HG03521 (cell line): ENCODE measurements around the gene AP1M2.
"Not testable (repeated sequence)": the region's sequence is repeated elsewhere in the genome, so short reads cannot be mapped to it uniquely, and the experiment has no call there.

Source experiments
- ATAC-seq: cut with Tn5 transposase; IDR thresholded peaks from one replicate; pipeline ENCODE4 v1.9.1; 2021; ENCODE audit warnings: mild to moderate bottlenecking, moderate library complexity; ENCODE audit not compliant: unreplicated experiment

Gene AP1M2

DNA sequence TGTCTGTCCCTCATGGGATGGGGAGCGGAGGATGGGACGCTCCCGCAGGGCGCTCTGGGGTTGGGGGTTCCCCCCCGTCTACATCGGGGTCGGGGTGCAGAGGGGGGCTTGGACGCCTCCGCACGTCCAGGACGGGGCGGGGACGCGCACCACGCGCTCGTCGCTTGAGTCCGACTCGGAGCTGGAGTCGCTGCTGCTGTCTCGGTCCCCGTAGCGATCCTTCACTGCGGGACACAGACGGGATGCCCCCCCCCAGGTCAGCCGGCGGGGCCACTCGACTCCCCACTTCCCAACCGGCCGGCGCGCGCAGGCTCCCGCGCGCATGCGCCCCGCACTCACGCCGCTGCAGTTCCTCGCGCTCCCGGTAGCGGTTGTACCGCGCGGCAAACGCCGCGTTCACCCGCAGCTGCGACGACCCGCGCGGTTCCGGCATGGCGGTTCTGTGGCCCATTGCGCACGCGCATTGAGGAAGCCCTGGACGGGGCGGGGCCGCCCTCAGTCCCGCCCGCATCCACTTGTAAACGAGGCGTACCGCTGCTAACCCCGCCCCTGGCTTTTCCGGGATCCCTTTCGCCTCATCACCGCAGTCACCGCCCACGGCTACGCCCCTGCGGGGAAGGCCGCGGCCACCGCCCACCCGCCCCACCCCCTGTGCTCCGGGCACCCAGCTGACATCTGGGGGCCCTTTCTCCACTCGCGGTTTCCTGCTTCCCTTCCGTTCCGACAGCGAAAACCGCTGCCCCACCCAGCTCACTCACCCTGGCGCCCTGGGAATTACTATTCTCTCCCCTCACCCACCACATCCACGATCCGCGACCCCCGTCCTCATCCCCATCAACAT lies 21.3 kb downstream of the AP1M2 start, which contains the start of gene KRI1:
Gene KRI1, minus strand, starts transcription at position 444 of the 841 bp plus-strand sequence. Its CDS starts 11 bp downstream, at position 433.
- peak; percentile 45 for ATAC-seq

DNA sequence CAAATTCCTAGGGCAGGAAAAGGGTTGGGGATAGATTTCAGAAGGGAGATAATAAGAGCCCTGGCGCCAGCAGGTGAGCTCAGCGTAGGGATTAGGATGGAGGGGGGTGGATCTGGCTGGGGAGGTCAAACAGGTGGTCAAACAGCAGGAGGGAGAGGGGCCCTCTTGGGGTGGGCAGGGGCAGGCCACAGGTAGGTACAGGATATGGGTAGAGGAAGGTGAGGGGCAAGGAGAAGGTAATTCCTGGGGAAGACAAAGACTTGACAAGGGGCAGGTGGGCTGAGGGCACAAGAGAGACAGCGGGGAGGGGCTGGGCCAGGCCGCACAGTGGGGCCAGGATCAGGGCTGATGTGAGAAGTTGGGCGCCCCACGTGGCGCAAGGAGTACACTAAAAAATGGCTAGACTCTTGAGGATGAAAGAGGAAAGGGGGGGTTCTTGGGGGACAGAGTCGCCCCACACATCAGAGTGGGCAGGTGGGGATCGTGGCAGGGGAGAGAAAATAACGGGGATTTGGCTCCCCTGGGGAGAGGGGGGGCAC lies 22.0 kb downstream of the AP1M2 start:
- ATAC-seq = no peak

DNA sequence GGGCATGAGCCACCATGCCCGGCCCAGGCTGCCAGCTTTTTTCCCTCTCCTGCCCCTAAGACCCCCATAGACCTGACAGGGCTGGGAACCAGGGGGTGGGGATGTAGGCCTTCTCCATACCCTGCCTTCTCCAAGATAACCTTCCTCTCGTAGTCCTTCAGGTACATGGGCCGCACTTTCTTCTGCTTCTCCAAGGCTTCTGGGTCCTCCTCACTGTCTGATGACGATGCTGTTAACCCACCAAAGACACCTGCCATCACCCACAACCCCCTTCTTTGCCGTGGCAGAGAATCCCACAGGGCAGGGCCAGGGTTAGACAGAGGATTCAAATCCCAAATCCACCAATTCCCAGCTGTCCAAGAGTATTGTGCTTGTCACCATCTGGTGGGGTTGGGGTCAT lies 24.5 kb downstream of the AP1M2 start:
- ATAC-seq = no peak

DNA sequence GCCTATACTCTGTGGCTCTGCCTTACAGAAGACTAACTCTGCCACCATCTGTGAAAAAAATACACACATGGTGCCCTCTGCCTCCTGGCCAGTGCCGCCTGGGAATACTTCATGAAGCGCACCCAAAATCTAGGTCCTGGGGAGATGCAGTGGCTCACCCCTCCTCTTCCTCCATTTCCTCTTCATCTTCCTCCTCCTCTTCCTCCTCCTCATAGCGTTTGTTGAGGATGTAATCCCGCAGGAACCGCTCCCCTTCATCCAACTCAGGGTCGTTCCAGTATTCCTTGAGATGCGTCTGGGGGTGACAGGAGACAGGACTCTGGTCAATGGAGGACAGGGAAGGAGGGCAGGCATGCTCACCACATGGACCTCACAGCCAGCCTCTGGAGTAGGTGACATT lies 27.0 kb downstream of the AP1M2 start:
- ATAC-seq = no peak

DNA sequence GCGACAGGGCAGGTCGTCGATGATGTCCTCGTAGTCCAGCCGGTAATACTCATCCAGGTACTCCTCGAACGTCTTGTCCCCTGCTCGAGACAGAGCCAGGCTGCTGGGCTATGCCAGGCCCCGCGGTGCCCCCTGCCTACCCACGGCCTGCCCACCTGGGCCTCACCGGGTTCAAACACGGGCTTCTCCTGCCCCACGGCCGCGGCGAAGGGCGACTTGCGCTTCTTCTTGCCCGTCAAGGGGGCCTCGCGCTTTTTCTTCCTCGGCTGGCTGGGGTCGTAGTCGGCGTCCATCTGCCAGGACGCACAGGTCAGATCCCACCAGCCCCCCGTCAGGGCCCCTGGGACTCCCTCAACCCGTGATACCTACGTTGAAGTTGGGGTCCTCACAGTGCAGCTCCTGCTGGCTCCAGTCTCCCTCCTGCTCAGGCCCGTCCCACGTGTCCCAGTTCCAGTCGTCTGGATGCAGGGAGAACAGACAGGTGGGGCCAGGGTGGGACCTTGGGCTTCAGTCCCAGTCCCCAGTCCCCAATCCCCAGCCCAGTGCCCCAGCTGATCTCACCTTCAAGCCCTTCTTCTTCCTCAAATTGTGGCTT lies 29.4 kb downstream of the AP1M2 start:
- no peak for ATAC-seq

DNA sequence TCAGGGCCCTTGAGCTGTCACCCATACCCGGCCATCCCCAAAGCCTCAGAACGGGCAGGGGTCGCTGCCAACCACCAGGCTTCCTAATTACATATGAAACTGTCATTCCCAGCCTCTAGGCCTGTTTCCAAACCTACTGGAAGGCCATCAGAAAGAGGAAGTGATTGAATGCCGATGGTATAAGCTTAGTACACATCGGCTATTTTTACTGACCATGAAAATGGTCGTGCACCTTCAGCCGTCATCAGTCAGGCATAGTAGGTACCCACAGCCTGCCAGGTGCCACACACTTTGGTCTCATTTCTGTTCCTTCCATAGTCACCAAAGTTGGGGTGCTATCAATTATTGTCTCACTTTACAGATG lies 31.5 kb downstream of the AP1M2 start:
- ATAC-seq = no peak

DNA sequence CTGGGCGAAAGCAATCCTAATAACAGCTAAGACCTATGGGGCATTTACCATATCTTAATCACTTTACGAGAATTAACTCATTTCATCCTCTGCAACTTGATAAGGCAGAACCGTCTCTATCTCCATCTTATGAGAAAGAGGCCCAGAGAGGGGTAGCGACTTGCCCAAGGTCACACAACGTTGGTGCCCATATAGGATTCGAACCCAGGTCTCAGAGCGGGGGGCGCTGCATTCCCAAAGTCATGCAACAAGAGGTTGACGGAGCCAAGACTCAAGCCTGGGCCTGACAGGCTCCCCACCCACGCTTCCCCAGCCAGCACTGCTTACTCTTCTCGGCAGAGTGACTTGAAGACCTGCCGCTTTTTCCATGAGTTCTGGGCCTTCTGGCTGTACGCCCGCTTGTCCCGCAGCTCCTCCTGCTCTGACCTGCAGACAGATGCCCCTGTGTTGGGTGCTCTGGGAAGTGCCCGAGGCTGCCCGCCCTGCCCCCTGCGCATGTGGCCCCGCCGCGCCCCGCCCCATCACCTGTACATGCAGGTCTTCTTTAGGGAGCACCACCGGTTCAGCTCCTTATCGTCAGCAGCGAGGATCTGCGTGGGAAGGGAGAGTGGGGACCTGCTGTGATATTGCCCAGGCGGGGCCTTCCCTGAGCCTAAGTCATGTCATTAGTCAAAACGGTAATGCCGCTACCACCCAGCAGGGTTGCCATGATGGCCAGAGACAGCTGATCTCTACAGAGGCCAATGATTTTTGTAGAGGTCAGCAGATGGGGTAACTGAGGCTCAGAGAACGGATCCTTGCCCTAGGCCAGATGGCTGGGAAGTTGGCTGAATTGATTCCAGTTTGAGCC lies 32.1 kb downstream of the AP1M2 start:
- no peak for ATAC-seq

DNA sequence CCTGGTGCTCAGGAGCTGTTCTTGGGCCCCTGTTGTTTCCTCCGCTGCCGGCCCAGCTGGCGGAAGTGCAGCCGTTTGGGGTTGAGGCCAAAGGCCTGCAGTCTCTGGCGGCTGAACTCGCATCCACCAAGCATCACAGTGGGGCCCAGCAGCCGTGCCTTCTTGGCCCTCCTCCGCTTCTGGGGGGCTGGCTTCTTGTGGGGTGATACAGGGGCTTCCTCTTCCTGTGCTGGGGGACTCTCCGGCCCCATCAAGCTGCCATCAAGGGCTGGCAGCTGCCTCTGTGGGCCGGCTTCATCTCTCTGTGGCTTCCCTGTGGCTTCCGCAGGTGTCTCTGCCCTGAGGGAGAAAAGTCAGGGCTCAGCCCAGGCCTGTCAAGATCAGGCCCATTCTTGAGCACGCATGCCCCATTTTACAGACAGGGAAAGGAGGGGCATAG lies 33.1 kb downstream of the AP1M2 start:
- ATAC-seq = peak; percentile 72

DNA sequence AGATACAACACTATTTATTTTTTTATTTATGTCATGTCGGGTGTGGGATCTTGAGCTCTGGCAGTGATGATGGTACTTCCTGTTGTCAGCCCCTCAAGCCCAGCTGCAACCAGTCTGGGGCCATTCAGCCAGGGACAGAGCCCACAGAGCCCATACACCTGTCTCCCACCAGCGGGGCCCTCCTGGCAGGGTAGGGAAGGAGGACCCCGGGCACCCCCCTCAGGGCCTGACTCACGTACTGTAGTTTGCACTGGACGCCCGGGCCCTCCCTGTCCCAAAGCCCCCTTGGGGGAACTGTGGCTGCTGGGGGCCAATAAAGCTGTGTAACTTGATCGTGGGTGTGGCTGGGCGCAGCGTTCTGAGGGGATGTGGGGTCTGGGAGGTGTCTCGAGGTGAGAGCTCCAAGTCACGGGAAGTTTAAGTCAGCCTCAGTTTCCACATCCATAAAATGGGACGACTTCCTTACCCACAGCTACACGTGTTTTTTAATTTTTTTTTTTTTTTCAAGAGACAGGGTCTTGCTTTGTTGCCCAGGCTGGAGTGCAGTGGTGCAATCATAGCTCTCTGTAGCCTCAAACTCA lies 33.9 kb downstream of the AP1M2 start:
- ATAC-seq = no peak

DNA sequence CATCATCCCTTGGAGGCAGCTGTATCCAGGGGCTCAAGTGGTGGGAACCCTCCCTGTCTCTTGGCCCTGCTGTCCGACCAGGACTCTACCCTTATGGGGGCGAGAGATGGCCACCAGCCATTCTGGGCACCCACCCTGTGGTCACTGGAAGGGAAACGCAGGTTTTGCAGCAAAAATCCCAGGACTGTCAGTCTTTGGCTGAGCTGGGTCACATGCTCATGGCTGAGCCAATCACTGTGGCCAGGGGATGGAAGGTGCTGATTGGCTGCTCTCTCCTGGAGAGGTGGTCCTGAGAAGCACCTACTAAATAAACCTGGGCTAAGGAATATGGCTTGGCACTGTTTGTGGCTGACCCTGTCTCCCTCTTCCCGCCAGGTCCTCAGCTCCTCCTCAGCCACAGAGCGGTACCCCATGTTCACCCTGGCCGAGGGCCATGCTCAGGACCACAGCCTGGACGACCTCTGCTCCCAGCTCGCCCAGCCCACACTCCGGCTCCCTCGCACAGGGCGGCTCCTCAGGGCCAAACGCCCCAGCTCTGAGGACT lies 34.5 kb downstream of the AP1M2 start:
- ATAC-seq = no peak

DNA sequence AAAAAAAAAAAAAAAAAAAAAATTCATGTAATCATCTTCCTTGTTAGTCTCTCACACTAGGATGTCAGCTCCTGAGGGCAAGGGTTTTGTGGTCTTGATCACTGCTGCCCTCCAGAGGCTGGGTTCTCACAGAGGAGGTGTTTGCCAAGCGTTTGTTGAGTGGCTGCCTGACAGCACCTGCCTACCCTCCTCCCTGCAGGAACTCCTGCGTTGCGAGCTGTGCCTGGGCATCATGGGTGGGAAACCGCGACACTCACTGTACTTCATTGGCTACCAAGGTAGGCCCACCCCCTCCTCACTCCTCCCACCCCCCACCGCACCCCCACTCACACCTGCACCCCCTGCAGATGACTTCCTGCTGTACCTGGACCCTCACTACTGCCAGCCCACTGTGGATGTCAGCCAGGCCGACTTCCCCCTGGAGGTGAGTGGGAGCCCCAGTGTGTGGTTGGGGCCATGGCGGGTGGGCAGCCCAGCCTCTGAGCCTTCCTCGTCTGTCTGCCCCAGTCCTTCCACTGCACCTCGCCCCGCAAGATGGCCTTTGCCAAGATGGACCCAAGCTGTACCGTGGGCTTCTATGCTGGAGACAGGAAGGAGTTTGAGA lies 35.3 kb downstream of the AP1M2 start:
- no peak for ATAC-seq

DNA sequence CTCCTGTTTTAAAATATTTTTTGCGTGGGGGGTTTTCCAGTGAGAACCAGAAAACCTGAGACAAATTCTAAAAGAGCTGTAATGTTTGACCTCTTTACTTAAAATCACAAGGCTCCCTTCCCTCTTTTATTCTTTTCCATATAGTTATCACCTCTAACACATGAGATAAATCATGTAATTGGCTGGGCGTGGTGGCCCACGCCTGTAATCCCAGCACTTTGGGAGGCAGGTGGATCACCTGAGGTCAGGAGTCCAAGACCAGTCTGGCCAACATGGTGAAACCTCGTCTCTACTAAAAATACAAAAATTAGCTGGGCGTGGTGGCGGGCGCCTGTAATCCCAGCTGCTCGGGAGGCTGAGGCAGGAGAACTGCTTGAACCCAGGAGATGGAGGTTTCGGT lies 36.1 kb downstream of the AP1M2 start:
- ATAC-seq = not testable (repeated sequence)

DNA sequence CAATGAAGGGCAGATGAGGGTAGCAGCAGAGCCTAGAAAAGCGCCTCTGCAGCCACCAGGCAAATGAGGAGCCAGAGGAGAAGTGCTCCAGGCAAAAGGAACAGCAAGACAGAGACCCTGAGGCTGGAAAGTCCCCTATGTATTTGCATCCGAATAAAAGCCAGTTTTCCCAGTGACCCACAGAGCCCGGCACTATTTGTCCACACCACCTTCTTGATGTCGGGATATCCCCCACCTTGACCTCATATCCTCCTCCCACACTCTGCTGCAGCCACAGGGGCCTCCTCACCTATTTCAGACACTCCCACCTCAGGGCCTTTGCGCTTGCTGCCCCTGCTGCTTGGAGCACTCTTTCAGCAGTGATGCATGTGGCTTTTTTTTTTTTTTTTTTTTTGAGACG lies 36.8 kb downstream of the AP1M2 start:
- ATAC-seq = no peak

DNA sequence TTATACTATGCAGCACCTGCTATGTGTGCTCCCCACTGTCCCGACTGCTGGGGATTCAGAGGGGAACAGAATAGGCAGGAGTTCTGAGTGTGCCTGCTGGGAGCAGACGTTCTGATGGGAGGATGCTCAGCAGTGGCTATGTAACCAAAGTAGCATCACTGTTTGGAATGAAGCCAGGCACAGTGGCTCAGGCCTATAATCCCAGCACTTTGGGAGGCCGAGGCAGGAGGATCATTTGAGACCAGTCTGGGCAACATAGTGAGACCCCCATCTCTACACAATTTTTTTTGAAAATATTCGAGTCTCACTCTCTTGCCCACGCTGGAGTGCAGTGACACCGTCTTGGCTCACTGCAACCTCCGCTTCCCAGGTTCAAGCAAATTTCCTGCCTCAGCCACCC lies 37.4 kb downstream of the AP1M2 start:
- no peak for ATAC-seq

DNA sequence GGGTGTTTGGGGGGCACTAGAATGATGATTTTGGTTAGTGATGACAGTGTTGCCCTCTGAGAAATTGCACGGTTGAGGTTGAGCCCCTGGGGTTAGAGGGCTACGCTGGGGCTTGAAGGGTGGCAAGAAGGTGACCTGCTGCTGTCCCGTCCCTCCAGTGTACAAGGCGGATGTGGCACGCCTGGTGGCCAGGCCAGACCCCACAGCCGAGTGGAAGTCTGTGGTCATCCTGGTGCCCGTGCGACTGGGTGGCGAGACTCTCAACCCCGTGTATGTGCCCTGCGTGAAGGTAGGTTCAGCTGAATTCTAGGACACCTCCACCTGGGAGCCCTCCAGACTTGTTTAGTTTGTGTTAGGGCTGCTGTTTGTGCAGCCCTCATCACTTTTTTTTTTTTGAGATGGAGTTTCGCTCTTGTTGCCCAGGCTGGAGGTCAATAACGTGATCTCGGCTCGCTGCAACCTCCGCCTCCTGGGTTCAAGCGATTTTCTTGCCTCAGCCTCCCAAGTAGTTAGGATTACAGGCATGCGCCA lies 38.3 kb downstream of the AP1M2 start:
- no peak for ATAC-seq

DNA sequence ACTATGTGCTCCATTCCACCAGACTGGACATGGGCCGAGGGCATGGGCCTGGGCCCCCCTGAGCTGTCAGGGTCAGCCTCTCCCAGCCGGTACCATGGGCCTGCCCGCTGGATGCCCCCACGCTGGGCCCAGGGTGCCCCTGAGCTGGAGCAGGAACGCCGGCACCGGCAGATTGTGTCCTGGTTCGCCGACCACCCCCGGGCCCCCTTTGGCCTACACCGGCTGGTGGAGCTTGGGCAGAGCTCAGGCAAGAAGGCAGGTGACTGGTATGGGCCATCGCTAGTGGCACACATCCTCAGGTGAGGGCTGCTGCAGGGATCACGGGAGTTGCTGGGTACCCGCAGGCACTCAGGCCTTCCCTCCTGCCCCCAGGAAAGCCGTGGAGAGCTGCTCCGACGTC lies 40.3 kb downstream of the AP1M2 start:
- ATAC-seq = no peak

DNA sequence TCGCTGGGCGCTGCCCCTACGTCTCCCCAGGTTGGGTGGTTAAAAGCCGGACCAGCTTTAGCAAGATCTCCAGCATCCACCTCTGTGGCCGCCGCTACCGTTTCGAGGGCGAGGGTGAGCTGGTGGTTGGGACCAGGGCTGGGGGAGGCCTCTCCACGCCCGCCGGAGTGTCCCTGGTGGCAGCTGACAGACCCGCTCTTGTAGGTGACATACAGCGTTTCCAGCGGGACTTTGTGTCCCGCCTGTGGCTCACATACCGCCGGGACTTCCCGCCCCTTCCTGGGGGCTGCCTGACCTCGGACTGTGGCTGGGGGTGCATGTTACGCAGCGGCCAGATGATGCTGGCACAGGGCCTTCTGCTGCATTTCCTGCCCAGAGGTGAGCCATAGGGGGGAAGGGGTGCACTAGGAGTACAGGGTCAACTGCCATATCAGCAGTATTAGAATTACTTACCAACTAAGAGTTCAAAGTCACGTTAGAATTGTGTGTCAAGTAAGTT lies 42.3 kb downstream of the AP1M2 start:
- ATAC-seq = no peak

DNA sequence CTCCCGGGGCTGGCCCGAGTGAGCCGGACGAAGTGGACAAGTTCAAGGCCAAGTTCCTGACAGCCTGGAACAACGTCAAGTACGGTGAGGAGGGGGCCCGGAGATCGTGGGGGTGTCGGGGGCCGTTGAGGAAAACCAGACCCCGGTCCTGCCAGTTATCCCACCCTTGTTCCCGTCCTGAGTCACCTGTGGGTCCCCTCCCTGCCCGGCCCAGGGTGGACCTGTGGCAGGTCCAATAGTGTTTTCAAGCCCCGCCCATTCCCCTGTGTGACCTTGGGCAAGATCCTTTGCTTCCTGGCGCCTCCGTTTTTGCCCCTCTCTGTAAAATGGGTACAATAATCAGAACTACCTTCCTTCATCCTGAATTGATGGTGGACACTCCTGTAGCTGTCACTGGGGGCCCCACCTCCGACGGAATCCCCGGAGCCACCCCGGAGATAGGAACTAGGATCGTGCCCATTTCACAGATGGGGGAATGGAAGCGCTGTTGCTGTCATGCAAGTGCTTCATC lies 42.8 kb downstream of the AP1M2 start:
- ATAC-seq = no peak

DNA sequence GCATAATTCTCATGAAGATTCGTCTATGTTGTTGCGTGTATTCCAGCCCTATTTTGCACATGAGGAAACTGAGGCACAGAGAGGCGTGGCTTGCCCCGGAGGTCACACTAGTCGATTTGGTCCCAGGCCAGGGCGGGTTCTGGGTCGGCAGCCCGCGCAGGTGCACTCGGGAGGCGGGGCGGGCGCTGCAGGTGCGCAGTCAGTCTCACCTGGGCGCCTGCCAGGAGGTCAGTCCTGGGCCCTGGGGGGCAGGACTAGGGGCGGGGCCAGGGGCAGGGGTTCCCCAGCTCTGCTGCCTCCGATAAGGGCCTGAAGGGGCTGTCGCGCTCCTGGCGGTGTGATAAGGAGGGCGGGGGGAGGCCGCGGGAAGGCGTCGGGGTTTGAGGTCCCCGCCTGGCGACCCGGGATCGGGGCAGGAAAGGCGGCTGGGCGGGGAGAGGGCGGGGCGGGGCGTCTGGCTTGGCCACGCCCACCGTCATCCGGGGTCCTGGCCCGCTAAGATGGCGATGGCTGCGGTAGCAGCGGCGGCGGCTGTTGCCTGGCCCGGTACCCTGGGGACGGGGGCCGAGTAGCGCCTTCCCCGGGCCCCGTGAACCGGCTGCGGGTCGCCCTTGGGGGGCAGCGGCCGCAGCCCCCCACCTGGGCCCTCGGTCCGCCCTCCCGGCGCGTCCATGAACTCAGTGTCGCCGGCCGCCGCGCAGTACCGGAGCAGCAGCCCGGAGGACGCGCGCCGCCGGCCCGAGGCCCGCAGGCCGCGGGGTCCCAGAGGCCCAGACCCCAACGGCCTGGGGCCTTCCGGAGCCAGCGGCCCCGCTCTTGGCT lies 43.5 kb downstream of the AP1M2 start, which contains the start of gene ATG4D:
Gene ATG4D, plus strand, starts transcription at position 485 of the 822 bp plus-strand sequence. Its CDS starts 187 bp downstream, at position 672.
- ATAC-seq = peak; percentile 64
